Endothelial cell of umbilical vein (primary cell): ENCODE data around the gene CPSF7.

ENCODE experiments used
- EZH2 ChIP-seq: IDR thresholded peaks from 2 replicates; pipeline ENCODE4 v1.6.1; 2012; ENCODE audit warnings: borderline replicate concordance, low read depth, mild to moderate bottlenecking, moderate library complexity, low read length, inconsistent platforms; ENCODE audit not compliant: severe bottlenecking
- FOS ChIP-seq: IDR thresholded peaks from 2 replicates; pipeline ENCODE4 v1.6.1; 2011; ENCODE audit warnings: mild to moderate bottlenecking, low read length, moderate library complexity, borderline replicate concordance; ENCODE audit not compliant: insufficient read depth
- GATA2 ChIP-seq: IDR thresholded peaks from 2 replicates; pipeline ENCODE4 v1.7.0; 2011; ENCODE audit warnings: low read depth, mild to moderate bottlenecking, moderate library complexity, mixed read lengths, low read length; ENCODE audit not compliant: insufficient read length, insufficient read depth
- JUN ChIP-seq: IDR thresholded peaks from 2 replicates; pipeline ENCODE4 v1.6.1; 2011; ENCODE audit warnings: borderline replicate concordance, low read depth; ENCODE audit not compliant: insufficient read length, insufficient read depth
- MYC ChIP-seq: IDR thresholded peaks from one replicate; pipeline ENCODE4 v1.6.1; 2011; ENCODE audit warnings: mild to moderate bottlenecking, low read depth, low read length
- POLR2A ChIP-seq: IDR thresholded peaks from 2 replicates; pipeline ENCODE4 v1.6.1; 2012; ENCODE audit warnings: low read depth, mild to moderate bottlenecking, control low read depth, low read length
- POLR2AphosphoS5 ChIP-seq: IDR thresholded peaks from 2 replicates; pipeline ENCODE4 v1.6.1; 2012; ENCODE audit warnings: low read depth, mild to moderate bottlenecking, control low read depth, low read length, moderate library complexity; ENCODE audit not compliant: insufficient read depth
- TF ChIP-seq, protein P1 (sequence below), 2 donors: IDR thresholded peaks; 1 replicate in 1 of 2; 2 replicates in 1 of 2; pipeline ENCODE4 v1.5.1; 2011; ENCODE audit warnings: low read length in 2 of 2, mild to moderate bottlenecking in 2 of 2, moderate library complexity in 2 of 2, control low read depth in 1 of 2, inconsistent platforms in 1 of 2, low read depth in 1 of 2; ENCODE audit not compliant: insufficient read depth in 1 of 2; ENCODE audit errors: extremely low read depth in 1 of 2
- TF ChIP-seq, protein P2 (sequence below): IDR thresholded peaks from 2 replicates; pipeline ENCODE4 v1.6.1; 2011; ENCODE audit not compliant: insufficient read depth, insufficient read length

DNA sequence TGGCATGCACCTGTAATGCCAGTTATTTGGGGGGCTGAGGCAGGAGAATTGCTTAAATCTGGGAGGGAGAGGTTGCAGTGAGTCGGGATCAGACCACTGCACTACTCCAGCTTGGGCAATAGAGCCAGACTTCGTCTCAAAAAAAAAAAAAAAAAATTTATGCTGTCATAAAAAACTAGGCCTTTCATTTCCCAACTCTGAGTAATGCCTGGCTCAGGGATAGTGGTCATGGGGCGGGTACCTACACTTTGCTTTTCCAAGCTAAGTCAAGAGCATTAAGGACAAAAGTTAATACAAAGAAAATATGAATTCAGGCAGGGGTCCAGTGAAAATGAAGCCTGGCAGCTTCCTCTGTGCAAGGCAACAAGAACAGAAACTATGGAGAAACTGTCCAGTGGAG is 16.3 kb downstream of the CPSF7 start:
- TF ChIP-seq, protein P1, sequence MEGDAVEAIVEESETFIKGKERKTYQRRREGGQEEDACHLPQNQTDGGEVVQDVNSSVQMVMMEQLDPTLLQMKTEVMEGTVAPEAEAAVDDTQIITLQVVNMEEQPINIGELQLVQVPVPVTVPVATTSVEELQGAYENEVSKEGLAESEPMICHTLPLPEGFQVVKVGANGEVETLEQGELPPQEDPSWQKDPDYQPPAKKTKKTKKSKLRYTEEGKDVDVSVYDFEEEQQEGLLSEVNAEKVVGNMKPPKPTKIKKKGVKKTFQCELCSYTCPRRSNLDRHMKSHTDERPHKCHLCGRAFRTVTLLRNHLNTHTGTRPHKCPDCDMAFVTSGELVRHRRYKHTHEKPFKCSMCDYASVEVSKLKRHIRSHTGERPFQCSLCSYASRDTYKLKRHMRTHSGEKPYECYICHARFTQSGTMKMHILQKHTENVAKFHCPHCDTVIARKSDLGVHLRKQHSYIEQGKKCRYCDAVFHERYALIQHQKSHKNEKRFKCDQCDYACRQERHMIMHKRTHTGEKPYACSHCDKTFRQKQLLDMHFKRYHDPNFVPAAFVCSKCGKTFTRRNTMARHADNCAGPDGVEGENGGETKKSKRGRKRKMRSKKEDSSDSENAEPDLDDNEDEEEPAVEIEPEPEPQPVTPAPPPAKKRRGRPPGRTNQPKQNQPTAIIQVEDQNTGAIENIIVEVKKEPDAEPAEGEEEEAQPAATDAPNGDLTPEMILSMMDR (IDR thresholded peaks at IDR 0.05; ENCODE audit: extremely low read depth in 1 of 2, insufficient read depth in 1 of 2, low read depth in 1 of 2, low read length in 2 of 2): no peak
- TF ChIP-seq POLR2A (no peak), MYC (no peak), EZH2 (no peak), GATA2 (no peak), POLR2AphosphoS5 (no peak), FOS (no peak), JUN (no peak)
- TF ChIP-seq, protein P2, sequence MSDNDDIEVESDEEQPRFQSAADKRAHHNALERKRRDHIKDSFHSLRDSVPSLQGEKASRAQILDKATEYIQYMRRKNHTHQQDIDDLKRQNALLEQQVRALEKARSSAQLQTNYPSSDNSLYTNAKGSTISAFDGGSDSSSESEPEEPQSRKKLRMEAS: no peak
